ENCODE measurements around the gene CPHXL.

The CPHXL gene

GRCh38 chr16:75726390-75726789 is at the start of gene CPHXL:
CPHXL (minus strand) TSS chr16:75726490; CDS start chr16:75726442, 48 bp downstream.
- no peak for DNase-seq (ENCODE audit: low read depth in 2 of 2)

GRCh38 chr16:75774197-75774596 is 47.9 kb upstream of the CPHXL start:
- no peak for DNase-seq (ENCODE audit: low read depth in 2 of 2)

- DNase-seq (ENCODE audit: low read depth in 2 of 2) = no peak
Observed at GRCh38 chr16:75770051-75770450, 43.8 kb upstream of the CPHXL start.

- DNase-seq (ENCODE audit: low read depth in 2 of 2) = peak in 1 of 2 donors; percentile 4
Observed at GRCh38 chr16:75764154-75764768, 38.0 kb upstream of the CPHXL start.

GRCh38 chr16:75763204-75763603 is 36.9 kb upstream of the CPHXL start:
- DNase-seq (ENCODE audit: low read depth in 2 of 2) = no peak

GRCh38 chr16:75762746-75763145 is 36.5 kb upstream of the CPHXL start:
- no peak for DNase-seq (ENCODE audit: low read depth in 2 of 2)

GRCh38 chr16:75761108-75761507 is 34.8 kb upstream of the CPHXL start:
- DNase-seq (ENCODE audit: low read depth in 2 of 2) = no peak

- no peak for DNase-seq (ENCODE audit: low read depth in 2 of 2)
Observed at GRCh38 chr16:75760018-75760519, 33.8 kb upstream of the CPHXL start.

GRCh38 chr16:75758215-75758614 is 31.9 kb upstream of the CPHXL start:
- DNase-seq (ENCODE audit: low read depth in 2 of 2) = no peak

- no peak for DNase-seq (ENCODE audit: low read depth in 2 of 2)
Observed at GRCh38 chr16:75754141-75754540, 27.9 kb upstream of the CPHXL start.

- no peak for DNase-seq (ENCODE audit: low read depth in 2 of 2)
Observed at GRCh38 chr16:75750528-75750927, 24.2 kb upstream of the CPHXL start.

- no peak for DNase-seq (ENCODE audit: low read depth in 2 of 2)
Observed at GRCh38 chr16:75746359-75746758, 20.1 kb upstream of the CPHXL start.

- DNase-seq (ENCODE audit: low read depth in 2 of 2) = no peak
Observed at GRCh38 chr16:75745823-75746222, 19.5 kb upstream of the CPHXL start.

GRCh38 chr16:75745242-75745641 is 19.0 kb upstream of the CPHXL start:
- DNase-seq (ENCODE audit: low read depth in 2 of 2) = no peak

- DNase-seq (ENCODE audit: low read depth in 2 of 2) = no peak
Observed at GRCh38 chr16:75742424-75743047, 16.2 kb upstream of the CPHXL start.

- DNase-seq (ENCODE audit: low read depth in 2 of 2) = no peak
Observed at GRCh38 chr16:75733305-75734211, 7.3 kb upstream of the CPHXL start.

- no peak for DNase-seq (ENCODE audit: low read depth in 2 of 2)
Observed at GRCh38 chr16:75732871-75733270, 6.6 kb upstream of the CPHXL start.

- no peak for DNase-seq (ENCODE audit: low read depth in 2 of 2)
Observed at GRCh38 chr16:75727221-75727620, 931 bp upstream of the CPHXL start.

- DNase-seq (ENCODE audit: low read depth in 2 of 2) = no peak
Observed at GRCh38 chr16:75718452-75718851, 7.8 kb downstream of the CPHXL start.

- DNase-seq (ENCODE audit: low read depth in 2 of 2) = no peak
Observed at GRCh38 chr16:75714661-75715060, 11.6 kb downstream of the CPHXL start.

GRCh38 chr16:75710344-75710743 is 15.9 kb downstream of the CPHXL start:
- no peak for DNase-seq (ENCODE audit: low read depth in 2 of 2)

GRCh38 chr16:75703306-75703705 is 23.0 kb downstream of the CPHXL start:
- no peak for DNase-seq (ENCODE audit: low read depth in 2 of 2)

GRCh38 chr16:75702242-75702641 is 24.0 kb downstream of the CPHXL start:
- DNase-seq (ENCODE audit: low read depth in 2 of 2) = no peak

All from stimulated activated CD4-positive, alpha-beta T cell treated with anti-CD3 and anti-CD28 coated beads, Interleukin-1b, Interleukin-23, amount 100 ng/mL, for 1 hour (primary cell).